ENCODE measurements around the gene ATP2B3. TPM values are rescaled to one million over a fixed set of nuclear protein-coding genes. Genes with fewer than 3 reads are reported as not detected.

The ATP2B3 gene
- total RNA-seq, 1 experiment from 2014 or later, result 0.21 TPM

GRCh38 chrX:153595387-153595786 lies 77.9 kb downstream of the ATP2B3 start:
- no peak for ATAC-seq
- POLR2A ChIA-PET, result no interaction called here
- CTCF ChIA-PET, result no interaction called here
- no TSS peak for BruUV-seq (replicated peaks)
- peaks cover 12% of the 10 kb centered on the region for H3K4me1 ChIP-seq (ENCODE audit: control insufficient read depth, insufficient read depth, low read length)
- in situ Hi-C loops (cut with HindIII; ENCODE audit: low pct_unique_long_range_greater_than_20kb, low sequenced_read_pairs), result no loop called here
- TF ChIP-seq SIN3A (IDR thresholded peaks at IDR 0.05; ENCODE audit: borderline replicate concordance, insufficient read depth, low read depth, low read length), result no peak
- no peaks in the 10 kb centered on the region for H3K9me3 ChIP-seq (ENCODE audit: control insufficient read depth, insufficient read depth, low read depth, low read length)
- intact Hi-C loops (cut with micrococcal nuclease; ENCODE audit: unreplicated experiment), result no loop called here
- no peaks in the 10 kb centered on the region for H3K36me3 ChIP-seq (ENCODE audit: control insufficient read depth, insufficient read depth, low read length)
- no peak overlapping the region for H3K27ac ChIP-seq (ENCODE audit: low read length)
- DNase-seq (ENCODE audit: low read depth, low spot score), result no peak
- no peak overlapping the region for H3K4me3 ChIP-seq (ENCODE audit: low read depth in 2 of 2, low read length in 2 of 2)
- H3K27me3 ChIP-seq (ENCODE audit: control insufficient read depth, insufficient read depth, low read length), result no peaks in the 10 kb centered on the region

- no TSS peak for BruUV-seq (replicated peaks)
- CTCF ChIA-PET, result no interaction called here
- intact Hi-C loops (cut with micrococcal nuclease; ENCODE audit: unreplicated experiment), result no loop called here
- Histone ChIP-seq H3K4me1 (ENCODE audit: control insufficient read depth, insufficient read depth, low read length) (peaks cover 17% of the 10 kb centered on the region), H3K4me3 (ENCODE audit: low read depth in 2 of 2, low read length in 2 of 2) (no peak overlapping the region), H3K36me3 (ENCODE audit: control insufficient read depth, insufficient read depth, low read length) (no peaks in the 10 kb centered on the region), H3K27ac (ENCODE audit: low read length) (no peak overlapping the region), H3K9me3 (ENCODE audit: control insufficient read depth, insufficient read depth, low read depth, low read length) (no peaks in the 10 kb centered on the region), H3K27me3 (ENCODE audit: control insufficient read depth, insufficient read depth, low read length) (no peaks in the 10 kb centered on the region)
- no peak for DNase-seq (ENCODE audit: low read depth, low spot score)
- in situ Hi-C loops (cut with HindIII; ENCODE audit: low pct_unique_long_range_greater_than_20kb, low sequenced_read_pairs), result no loop called here
- POLR2A ChIA-PET, result no interaction called here
- TF ChIP-seq REST (IDR thresholded peaks at IDR 0.05; ENCODE audit: insufficient read depth in 1 of 2, low read depth in 2 of 2, low read length in 1 of 2) (no peak), POLR2AphosphoS5 (IDR thresholded peaks at IDR 0.05; ENCODE audit: low read depth, low read length) (no peak), TCF7L2 (IDR thresholded peaks at IDR 0.05; ENCODE audit: low read depth, low read length) (no peak), SIN3A (IDR thresholded peaks at IDR 0.05; ENCODE audit: borderline replicate concordance, insufficient read depth, low read depth, low read length) (no peak), CTCF (IDR thresholded peaks at IDR 0.05) (no peak)
- ATAC-seq, result no peak
Observed at GRCh38 chrX:153595859-153596857, 78.7 kb downstream of the ATP2B3 start.

Data from Panc1 (cell line).